Measurements from ENCODE around the gene PTTG1.

- TF ChIP-seq ZNF449 (CRISPR knock-in tag; IDR thresholded peaks at IDR 0.05) (no peak), CTCF (IDR thresholded peaks at IDR 0.05 in 2 of 3, conservative IDR thresholded peaks at IDR 0.05 in 1 of 3; ENCODE audit: insufficient read depth in 2 of 3, low read depth in 1 of 3, low read length in 3 of 3) (no peak), EZH2 (IDR thresholded peaks at IDR 0.05; ENCODE audit: borderline replicate concordance, low read depth, low read length) (no peak), MAX (CRISPR knock-in tag; IDR thresholded peaks at IDR 0.05) (no peak), HOMEZ (CRISPR knock-in tag; IDR thresholded peaks at IDR 0.05) (no peak), SIRT6 (IDR thresholded peaks at IDR 0.05; ENCODE audit: low read depth, low read length) (no peak)
- TF ChIP-seq, protein P1, sequence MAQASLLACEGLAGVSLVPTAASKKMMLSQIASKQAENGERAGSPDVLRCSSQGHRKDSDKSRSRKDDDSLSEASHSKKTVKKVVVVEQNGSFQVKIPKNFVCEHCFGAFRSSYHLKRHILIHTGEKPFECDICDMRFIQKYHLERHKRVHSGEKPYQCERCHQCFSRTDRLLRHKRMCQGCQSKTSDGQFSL (CRISPR knock-in tag; IDR thresholded peaks at IDR 0.05): no peak
- TF ChIP-seq, protein P1 (tag; IDR thresholded peaks at IDR 0.05): no peak
Observed at GRCh38 chr5:160419458-160420330, 2.0 kb upstream of the PTTG1 start.

Data from K562 (cell line).